ENCODE results near the gene TMEM38A. TPM values are rescaled to one million over a fixed set of nuclear protein-coding genes. Genes with fewer than 3 reads are reported as not detected.
"Not testable (repeated sequence)": the region's sequence is repeated elsewhere in the genome, so short reads cannot be mapped to it uniquely, and the experiment has no call there.

TMEM38A gene
- total RNA-seq, 1 experiment from 2014 or later = 12.9 TPM

DNA sequence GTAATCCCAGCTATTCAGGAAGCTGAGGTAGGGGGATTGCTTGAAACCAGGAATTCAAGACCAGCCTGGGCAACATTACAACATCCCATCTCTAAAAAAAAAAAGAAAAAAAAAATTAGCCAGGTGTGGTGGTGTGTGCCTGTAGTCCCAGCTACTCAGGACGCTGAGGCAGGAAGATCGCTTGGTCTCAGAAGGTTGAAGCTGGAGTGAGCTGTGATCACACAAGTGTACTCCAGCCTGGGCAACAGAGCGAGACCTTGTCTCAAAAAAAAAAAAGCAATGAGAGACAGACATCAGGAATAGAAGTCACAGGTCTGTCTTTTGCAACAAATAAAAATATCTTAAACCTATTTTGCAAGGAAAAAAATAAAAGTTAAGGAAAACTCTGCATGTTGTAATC, 23.3 kb downstream of the TMEM38A start:
- H3K4me1 ChIP-seq (ENCODE audit: low read length) = no peaks in the 10 kb centered on the region
- H3K27ac ChIP-seq (ENCODE audit: low read length) = no peak overlapping the region
- H3K9me2 ChIP-seq (replicated peaks; ENCODE audit: insufficient read depth, low read length) = no peaks in the 10 kb centered on the region
- H4K20me1 ChIP-seq (ENCODE audit: insufficient read depth, low read depth, low read length) = peaks cover 3% of the 10 kb centered on the region; the same call in 1 of the 2 replicates
- H3K27me3 ChIP-seq (ENCODE audit: low read length) = no peaks in the 10 kb centered on the region
- H3K9ac ChIP-seq (ENCODE audit: low read length) = no peak overlapping the region
- no peaks in the 10 kb centered on the region for H3K9me3 ChIP-seq (ENCODE audit: low read length)
- no peaks in the 10 kb centered on the region for H3K79me2 ChIP-seq (ENCODE audit: low read length)
- H3K4me2 ChIP-seq (ENCODE audit: low read depth, low read length, poor library complexity, severe bottlenecking) = no peak overlapping the region
- no peak overlapping the region for H2AFZ ChIP-seq (ENCODE audit: low read length)
- no peak for DNase-seq
- no peak overlapping the region for H3K4me3 ChIP-seq (ENCODE audit: low read length)
- peaks cover 10% of the 10 kb centered on the region for H3K36me3 ChIP-seq (ENCODE audit: insufficient read depth, low read length)

DNA sequence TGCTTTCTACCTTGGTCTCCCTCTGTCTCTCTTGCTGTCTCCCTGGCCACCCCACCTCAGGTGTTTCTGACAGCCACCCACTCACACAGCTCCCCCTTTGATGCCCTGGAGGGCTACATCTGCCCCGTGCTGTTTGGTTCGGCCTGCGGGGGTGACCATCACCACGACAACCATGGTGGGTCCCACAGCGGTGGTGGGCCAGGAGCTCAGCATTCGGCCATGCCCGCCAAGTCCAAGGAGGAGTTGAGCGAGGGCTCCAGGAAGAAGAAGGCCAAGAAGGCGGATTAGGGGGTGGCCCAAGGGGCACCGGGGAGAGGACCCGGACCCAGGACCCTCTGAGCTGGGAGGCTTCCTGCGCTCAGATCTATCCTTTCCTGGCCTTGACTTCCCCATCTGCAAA, 27.1 kb downstream of the TMEM38A start:
- H3K9me2 ChIP-seq (replicated peaks; ENCODE audit: insufficient read depth, low read length) = no peaks in the 10 kb centered on the region
- H3K79me2 ChIP-seq (ENCODE audit: low read length) = no peaks in the 10 kb centered on the region
- no peak overlapping the region for H3K27ac ChIP-seq (ENCODE audit: low read length)
- H3K9me3 ChIP-seq (ENCODE audit: low read length) = no peaks in the 10 kb centered on the region; the same call in 1 of the 2 replicates
- no peak overlapping the region for H2AFZ ChIP-seq (ENCODE audit: low read length)
- H3K4me2 ChIP-seq (ENCODE audit: low read depth, low read length, poor library complexity, severe bottlenecking) = no peak overlapping the region
- H3K4me3 ChIP-seq (ENCODE audit: low read length) = no peak overlapping the region
- H3K36me3 ChIP-seq (ENCODE audit: insufficient read depth, low read length) = no peaks in the 10 kb centered on the region
- no peak for DNase-seq
- no peaks in the 10 kb centered on the region for H3K27me3 ChIP-seq (ENCODE audit: low read length)
- peaks cover 6% of the 10 kb centered on the region; the same call in 1 of the 2 replicates for H4K20me1 ChIP-seq (ENCODE audit: insufficient read depth, low read depth, low read length)
- H3K9ac ChIP-seq (ENCODE audit: low read length) = no peak overlapping the region
- no peaks in the 10 kb centered on the region for H3K4me1 ChIP-seq (ENCODE audit: low read length)

DNA sequence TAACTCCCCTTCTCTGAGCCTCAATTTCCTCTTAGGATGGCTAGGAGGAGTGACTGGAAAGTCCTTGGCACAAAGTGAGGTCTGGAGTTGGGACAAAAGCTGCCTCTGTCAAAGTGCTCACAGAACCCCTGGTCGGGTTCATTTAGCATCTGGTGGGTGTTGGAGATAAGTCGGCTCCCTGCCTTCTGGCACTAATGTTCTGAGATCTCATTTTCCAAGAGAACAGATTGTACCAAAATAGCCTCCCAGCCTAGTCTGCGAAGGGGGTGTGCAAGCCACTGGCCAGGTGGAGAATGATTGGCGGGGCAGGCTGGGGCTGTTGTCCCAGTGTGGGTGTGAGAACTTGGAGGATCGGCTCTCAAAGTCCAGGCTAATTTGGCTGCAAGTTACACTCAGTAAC, 38.0 kb downstream of the TMEM38A start:
- no peaks in the 10 kb centered on the region for H3K9me3 ChIP-seq (ENCODE audit: low read length)
- no peaks in the 10 kb centered on the region for H3K36me3 ChIP-seq (ENCODE audit: insufficient read depth, low read length)
- no peaks in the 10 kb centered on the region for H3K4me1 ChIP-seq (ENCODE audit: low read length)
- no peaks in the 10 kb centered on the region for H4K20me1 ChIP-seq (ENCODE audit: insufficient read depth, low read depth, low read length)
- no peak overlapping the region for H3K27ac ChIP-seq (ENCODE audit: low read length)
- no peaks in the 10 kb centered on the region for H3K27me3 ChIP-seq (ENCODE audit: low read length)
- H2AFZ ChIP-seq (ENCODE audit: low read length) = no peak overlapping the region
- H3K9ac ChIP-seq (ENCODE audit: low read length) = no peak overlapping the region
- no peaks in the 10 kb centered on the region for H3K9me2 ChIP-seq (replicated peaks; ENCODE audit: insufficient read depth, low read length)
- H3K79me2 ChIP-seq (ENCODE audit: low read length) = no peaks in the 10 kb centered on the region
- H3K4me2 ChIP-seq (ENCODE audit: low read depth, low read length, poor library complexity, severe bottlenecking) = no peak overlapping the region
- no peak overlapping the region for H3K4me3 ChIP-seq (ENCODE audit: low read length)
- DNase-seq = no peak

- no peak for DNase-seq
- H3K79me2 ChIP-seq (ENCODE audit: low read length) = no peaks in the 10 kb centered on the region
- no peaks in the 10 kb centered on the region for H3K9me2 ChIP-seq (replicated peaks; ENCODE audit: insufficient read depth, low read length)
- no peak overlapping the region for H3K9ac ChIP-seq (ENCODE audit: low read length)
- H3K4me3 ChIP-seq (ENCODE audit: low read length) = no peak overlapping the region
- H2AFZ ChIP-seq (ENCODE audit: low read length) = no peak overlapping the region
- no peak overlapping the region for H3K27ac ChIP-seq (ENCODE audit: low read length)
- no peaks in the 10 kb centered on the region for H3K9me3 ChIP-seq (ENCODE audit: low read length)
- H3K36me3 ChIP-seq (ENCODE audit: insufficient read depth, low read length) = no peaks in the 10 kb centered on the region
- no peaks in the 10 kb centered on the region for H3K4me1 ChIP-seq (ENCODE audit: low read length)
- no peaks in the 10 kb centered on the region for H4K20me1 ChIP-seq (ENCODE audit: insufficient read depth, low read depth, low read length)
- H3K4me2 ChIP-seq (ENCODE audit: low read depth, low read length, poor library complexity, severe bottlenecking) = no peak overlapping the region
- no peaks in the 10 kb centered on the region for H3K27me3 ChIP-seq (ENCODE audit: low read length)
Observed at GRCh38 chr19:16702123-16702522, 41.2 kb downstream of the TMEM38A start.

- Histone ChIP-seq H3K4me1 (ENCODE audit: low read length) (no peaks in the 10 kb centered on the region), H3K36me3 (ENCODE audit: insufficient read depth, low read length) (no peaks in the 10 kb centered on the region), H3K4me3 (ENCODE audit: low read length) (no peak overlapping the region), H3K27me3 (ENCODE audit: low read length) (no peaks in the 10 kb centered on the region), H3K9me3 (ENCODE audit: low read length) (no peaks in the 10 kb centered on the region), H3K27ac (ENCODE audit: low read length) (no peak overlapping the region), H3K9ac (ENCODE audit: low read length) (no peak overlapping the region), H2AFZ (ENCODE audit: low read length) (no peak overlapping the region), H3K79me2 (ENCODE audit: low read length) (no peaks in the 10 kb centered on the region), H3K4me2 (ENCODE audit: low read depth, low read length, poor library complexity, severe bottlenecking) (no peak overlapping the region), H3K9me2 (replicated peaks; ENCODE audit: insufficient read depth, low read length) (no peaks in the 10 kb centered on the region), H4K20me1 (ENCODE audit: insufficient read depth, low read depth, low read length) (no peaks in the 10 kb centered on the region)
- no peak for DNase-seq
Observed at GRCh38 chr19:16703677-16704076, 42.7 kb downstream of the TMEM38A start.

GRCh38 chr19:16710870-16711269, 49.9 kb downstream of the TMEM38A start:
- H4K20me1 ChIP-seq (ENCODE audit: insufficient read depth, low read depth, low read length); H3K9ac ChIP-seq (ENCODE audit: low read length); H3K27me3 ChIP-seq (ENCODE audit: low read length); H3K79me2 ChIP-seq (ENCODE audit: low read length); DNase-seq; H3K9me2 ChIP-seq (replicated peaks; ENCODE audit: insufficient read depth, low read length); H3K36me3 ChIP-seq (ENCODE audit: insufficient read depth, low read length); H3K4me3 ChIP-seq (ENCODE audit: low read length); H3K27ac ChIP-seq (ENCODE audit: low read length); H3K9me3 ChIP-seq (ENCODE audit: low read length); H3K4me1 ChIP-seq (ENCODE audit: low read length); H3K4me2 ChIP-seq (ENCODE audit: low read depth, low read length, poor library complexity, severe bottlenecking); H2AFZ ChIP-seq (ENCODE audit: low read length): not testable (repeated sequence)

- DNase-seq = peak; percentile 47
- not testable (repeated sequence) for H3K9me3 ChIP-seq (ENCODE audit: low read length); H2AFZ ChIP-seq (ENCODE audit: low read length); H3K9ac ChIP-seq (ENCODE audit: low read length); H3K4me1 ChIP-seq (ENCODE audit: low read length); H3K27me3 ChIP-seq (ENCODE audit: low read length); H4K20me1 ChIP-seq (ENCODE audit: insufficient read depth, low read depth, low read length); H3K36me3 ChIP-seq (ENCODE audit: insufficient read depth, low read length); H3K4me2 ChIP-seq (ENCODE audit: low read depth, low read length, poor library complexity, severe bottlenecking); H3K9me2 ChIP-seq (replicated peaks; ENCODE audit: insufficient read depth, low read length); H3K4me3 ChIP-seq (ENCODE audit: low read length); H3K79me2 ChIP-seq (ENCODE audit: low read length); H3K27ac ChIP-seq (ENCODE audit: low read length)
Observed at GRCh38 chr19:16712295-16712694, 51.4 kb downstream of the TMEM38A start.

GRCh38 chr19:16714702-16715287, 53.9 kb downstream of the TMEM38A start:
- Histone ChIP-seq H3K27me3 (ENCODE audit: low read length) (no peaks in the 10 kb centered on the region), H3K79me2 (ENCODE audit: low read length) (no peaks in the 10 kb centered on the region), H4K20me1 (ENCODE audit: insufficient read depth, low read depth, low read length) (no peaks in the 10 kb centered on the region), H2AFZ (ENCODE audit: low read length) (no peak overlapping the region), H3K4me1 (ENCODE audit: low read length) (peaks cover 3% of the 10 kb centered on the region; the same call in 1 of the 2 replicates), H3K27ac (ENCODE audit: low read length) (no peak overlapping the region), H3K4me2 (ENCODE audit: low read depth, low read length, poor library complexity, severe bottlenecking) (no peak overlapping the region), H3K4me3 (ENCODE audit: low read length) (no peak overlapping the region), H3K9ac (ENCODE audit: low read length) (no peak overlapping the region), H3K9me3 (ENCODE audit: low read length) (no peaks in the 10 kb centered on the region), H3K36me3 (ENCODE audit: insufficient read depth, low read length) (no peaks in the 10 kb centered on the region), H3K9me2 (replicated peaks; ENCODE audit: insufficient read depth, low read length) (no peaks in the 10 kb centered on the region)
- peak; percentile 85 for DNase-seq

DNA sequence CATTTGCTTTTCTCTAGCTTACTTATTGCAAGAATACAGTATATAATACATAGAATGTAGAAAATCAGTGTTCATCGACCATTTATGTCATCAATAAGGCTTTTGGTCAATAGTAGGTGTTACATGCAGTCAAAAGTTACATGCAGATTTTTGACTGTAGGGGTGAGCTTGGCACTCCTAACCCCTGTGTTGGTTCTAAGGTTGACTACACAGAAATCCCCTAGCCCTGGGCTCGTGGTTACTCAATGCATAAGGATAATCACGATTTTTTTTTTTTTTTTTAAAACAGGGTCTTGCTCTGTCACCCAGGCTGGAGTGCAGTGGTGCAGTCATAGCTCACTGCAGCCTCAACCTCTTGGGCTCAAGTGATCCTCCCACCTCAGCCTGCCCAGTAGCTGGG, 54.7 kb downstream of the TMEM38A start:
- DNase-seq = no peak

More for the DNA sequence above, 54.7 kb downstream of the TMEM38A start:
- Histone ChIP-seq H2AFZ (ENCODE audit: low read length) (no peak overlapping the region), H3K79me2 (ENCODE audit: low read length) (no peaks in the 10 kb centered on the region), H4K20me1 (ENCODE audit: insufficient read depth, low read depth, low read length) (no peaks in the 10 kb centered on the region), H3K9me3 (ENCODE audit: low read length) (no peaks in the 10 kb centered on the region), H3K27ac (ENCODE audit: low read length) (no peak overlapping the region), H3K36me3 (ENCODE audit: insufficient read depth, low read length) (no peaks in the 10 kb centered on the region), H3K27me3 (ENCODE audit: low read length) (no peaks in the 10 kb centered on the region), H3K9ac (ENCODE audit: low read length) (no peak overlapping the region), H3K9me2 (replicated peaks; ENCODE audit: insufficient read depth, low read length) (no peaks in the 10 kb centered on the region), H3K4me3 (ENCODE audit: low read length) (no peak overlapping the region), H3K4me2 (ENCODE audit: low read depth, low read length, poor library complexity, severe bottlenecking) (no peak overlapping the region), H3K4me1 (ENCODE audit: low read length) (peaks cover 3% of the 10 kb centered on the region; the same call in 1 of the 2 replicates)
